Measurements from ENCODE around the gene ANAPC13. TPM values are rescaled to one million over a fixed set of nuclear protein-coding genes. Genes with fewer than 3 reads are reported as not detected.

Gene ANAPC13
- total and polyA plus RNA-seq, 2 of the 13 experiments (the other 11 are each of a cell fraction or from before 2014, with no cell fraction given), result 48.7 to 69.1 TPM

DNA sequence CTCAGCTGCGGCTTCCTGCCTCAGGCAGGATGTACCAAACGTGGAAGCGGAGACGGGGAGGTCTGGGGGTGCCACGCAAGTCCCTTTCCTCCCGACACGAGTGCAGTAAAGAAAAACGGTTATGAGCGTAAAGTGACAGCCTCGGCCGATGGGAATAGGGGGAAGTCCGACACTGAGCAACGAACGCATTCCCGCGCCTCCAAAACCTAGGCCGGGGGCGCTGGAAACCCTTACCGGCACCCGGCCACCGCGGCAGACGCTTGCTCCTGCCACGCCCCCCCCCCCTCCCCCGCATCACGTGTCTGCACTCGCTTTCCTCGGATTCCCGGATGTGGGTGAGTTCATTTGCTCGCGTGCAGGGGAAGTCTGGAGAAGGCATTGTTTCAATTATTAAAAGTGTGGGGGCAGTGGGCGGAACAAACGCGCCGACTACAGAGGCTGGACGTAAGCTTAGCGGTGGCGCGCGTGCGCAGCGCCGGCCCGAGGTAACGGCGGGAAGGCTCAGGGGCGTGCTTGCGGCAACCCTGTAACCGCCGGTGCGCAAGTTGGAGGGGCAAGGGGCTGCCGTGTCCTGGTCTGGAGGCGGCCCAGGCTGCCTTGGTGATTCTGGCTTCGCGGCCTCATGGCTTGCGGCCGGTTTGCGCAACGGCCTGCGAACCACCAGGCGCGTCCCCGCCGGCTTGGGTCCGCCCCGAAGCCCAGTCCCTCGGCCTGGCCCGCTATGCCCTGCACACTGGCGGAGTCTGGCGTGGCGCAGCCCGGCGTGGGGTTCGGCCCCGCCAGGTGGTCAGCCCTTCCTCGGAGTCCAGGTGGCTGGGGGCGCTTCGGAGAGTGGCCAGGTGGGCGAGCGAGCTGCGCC, at the start of gene ANAPC13, which contains the start of gene CEP63 (continued):
- TF ChIP-seq ZBTB34 (CRISPR knock-in tag; IDR thresholded peaks at IDR 0.05) (no peak), ZNF589 (CRISPR knock-in tag; conservative IDR thresholded peaks at IDR 0.05) (0 out of 2 replicates have a peak, but pooled peaks have one; percentile 67), ZNF710 (CRISPR knock-in tag; IDR thresholded peaks at IDR 0.05; ENCODE audit: borderline replicate concordance) (peak; percentile 68), NR1H2 (CRISPR knock-in tag; IDR thresholded peaks at IDR 0.05; ENCODE audit: borderline replicate concordance, low read depth) (no peak), TP53 (CRISPR knock-in tag; conservative IDR thresholded peaks at IDR 0.05) (peak; percentile 1; the same call in 1 of the 2 replicates), EHMT2 (IDR thresholded peaks at IDR 0.05; ENCODE audit: borderline replicate concordance, low read depth, low read length) (no peak), NONO (IDR thresholded peaks at IDR 0.05) (no peak), NONO (CRISPR knock-in tag; conservative IDR thresholded peaks at IDR 0.05) (peak; percentile 66), ZFAT (CRISPR knock-in tag; conservative IDR thresholded peaks at IDR 0.05) (no peak), ZNF451 (CRISPR knock-in tag; IDR thresholded peaks at IDR 0.05) (peak; percentile 73; the same call in 1 of the 2 replicates), NKX3-1 (CRISPR knock-in tag; IDR thresholded peaks at IDR 0.05) (peak; percentile 29; the same call in 1 of the 2 replicates), ZNF142 (CRISPR knock-in tag; IDR thresholded peaks at IDR 0.05) (no peak; the same call in 1 of the 2 replicates), ZFP62 (CRISPR knock-in tag; IDR thresholded peaks at IDR 0.05) (no peak)
- TF ChIP-seq, protein P1, sequence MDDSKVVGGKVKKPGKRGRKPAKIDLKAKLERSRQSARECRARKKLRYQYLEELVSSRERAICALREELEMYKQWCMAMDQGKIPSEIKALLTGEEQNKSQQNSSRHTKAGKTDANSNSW (CRISPR knock-in tag; IDR thresholded peaks at IDR 0.05; ENCODE audit: borderline replicate concordance), result no peak
- TF ChIP-seq, protein P2, sequence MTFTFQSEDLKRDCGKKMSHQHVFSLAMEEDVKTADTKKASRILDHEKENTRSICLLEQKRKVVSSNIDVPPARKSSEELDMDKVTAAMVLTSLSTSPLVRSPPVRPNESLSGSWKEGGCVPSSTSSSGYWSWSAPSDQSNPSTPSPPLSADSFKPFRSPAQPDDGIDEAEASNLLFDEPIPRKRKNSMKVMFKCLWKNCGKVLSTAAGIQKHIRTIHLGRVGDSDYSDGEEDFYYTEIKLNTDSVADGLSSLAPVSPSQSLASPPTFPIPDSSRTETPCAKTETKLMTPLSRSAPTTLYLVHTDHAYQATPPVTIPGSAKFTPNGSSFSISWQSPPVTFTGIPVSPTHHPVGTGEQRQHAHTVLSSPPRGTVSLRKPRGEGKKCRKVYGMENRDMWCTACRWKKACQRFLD (CRISPR knock-in tag; IDR thresholded peaks at IDR 0.05; ENCODE audit: borderline replicate concordance), result peak; percentile 66; the same call in 1 of the 2 replicates

Measured in HepG2 (cell line).